ENCODE measurements around the gene ASCL2.

The ASCL2 gene

DNA sequence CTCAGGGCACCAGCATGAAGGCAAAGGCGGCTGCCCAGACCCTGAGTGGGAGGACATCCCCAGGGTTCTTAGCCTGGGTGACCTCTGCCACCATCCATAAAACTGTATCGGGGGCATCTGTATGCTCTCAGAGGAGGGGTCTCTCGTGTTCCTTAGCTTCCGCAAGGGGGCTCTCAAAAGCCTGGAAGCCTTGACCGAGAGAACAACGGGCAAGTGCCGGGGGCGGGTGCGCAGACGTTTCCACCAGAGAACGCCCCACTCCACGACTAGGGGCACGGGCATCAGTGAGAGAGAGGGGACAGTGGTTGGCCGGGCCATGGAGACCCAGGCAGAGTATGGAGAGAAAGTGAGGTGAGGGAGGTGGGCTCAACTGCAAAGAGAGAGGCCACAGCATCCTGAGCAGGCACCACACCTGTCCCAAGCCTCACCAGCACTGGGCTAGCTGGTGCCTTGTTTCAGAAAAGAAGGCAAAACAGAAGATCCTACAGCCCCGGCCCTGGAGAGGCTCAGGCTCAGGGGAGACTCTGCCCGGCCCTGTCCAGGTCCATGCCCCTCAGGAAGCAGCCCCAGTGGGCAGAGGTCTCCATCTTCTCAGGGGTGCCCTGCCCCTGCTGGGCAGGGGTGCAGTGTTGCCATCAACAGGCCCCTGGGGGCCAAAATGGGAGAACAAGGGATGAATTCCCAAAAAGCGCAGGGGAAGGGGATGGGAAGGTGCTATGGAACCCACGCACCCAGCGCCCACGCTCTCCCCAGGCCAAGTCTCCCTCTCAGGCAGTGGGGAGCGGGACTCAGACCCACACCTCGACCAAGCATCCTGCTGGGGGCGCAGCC lies 37.3 kb upstream of the ASCL2 start:
- FAIRE-seq, result no peak

DNA sequence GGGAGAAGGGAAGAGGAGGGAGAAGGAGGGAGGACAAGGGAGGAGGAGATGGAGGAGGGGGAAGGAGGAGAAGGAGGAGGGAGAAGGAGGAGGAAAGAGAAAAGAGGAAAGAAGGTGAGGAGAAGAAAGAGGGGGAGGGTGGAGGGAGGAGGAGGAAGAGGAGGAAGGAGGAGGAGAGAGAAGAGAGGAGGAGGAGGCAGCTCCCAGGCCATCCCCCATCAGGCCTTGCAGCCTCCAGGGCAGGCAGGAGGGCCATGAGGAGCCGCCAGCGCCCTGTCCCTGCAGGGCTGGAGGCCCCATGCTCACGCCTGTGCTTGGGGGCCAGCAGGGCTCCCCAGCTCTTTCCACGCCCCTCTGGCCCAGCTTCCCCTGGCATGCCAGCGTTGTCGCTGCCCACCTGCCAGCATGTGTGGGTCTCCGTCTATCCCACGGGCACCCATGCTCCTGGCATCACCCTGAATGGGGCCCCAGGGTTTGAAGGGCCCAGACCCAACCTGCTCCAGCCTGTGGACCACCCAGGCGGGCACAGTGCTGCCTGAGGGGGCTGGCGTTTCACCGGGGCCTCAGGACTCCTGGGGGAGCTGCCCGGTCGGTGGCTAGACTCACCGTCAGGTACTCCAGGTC lies 36.6 kb upstream of the ASCL2 start:
- FAIRE-seq, result no peak

DNA sequence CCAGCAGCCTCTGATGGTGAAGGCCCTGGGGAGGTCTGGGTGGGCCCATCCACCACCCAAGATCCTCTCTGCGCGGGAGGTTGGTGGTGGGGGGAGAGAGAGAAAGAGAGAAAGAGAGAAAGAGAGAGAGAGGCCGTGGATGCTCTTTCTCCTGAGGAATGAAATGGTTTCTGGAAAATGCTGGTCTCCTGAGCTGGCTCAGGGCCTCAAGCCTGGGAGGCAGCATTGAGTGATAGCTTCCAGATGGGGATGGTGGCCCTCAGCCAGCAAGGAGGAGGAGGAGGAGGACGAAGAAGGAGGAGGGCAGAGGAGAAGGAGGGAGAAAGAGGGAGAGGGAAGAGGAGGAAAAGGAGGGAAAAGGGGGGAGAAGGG lies 36.0 kb upstream of the ASCL2 start:
- no peak for FAIRE-seq

DNA sequence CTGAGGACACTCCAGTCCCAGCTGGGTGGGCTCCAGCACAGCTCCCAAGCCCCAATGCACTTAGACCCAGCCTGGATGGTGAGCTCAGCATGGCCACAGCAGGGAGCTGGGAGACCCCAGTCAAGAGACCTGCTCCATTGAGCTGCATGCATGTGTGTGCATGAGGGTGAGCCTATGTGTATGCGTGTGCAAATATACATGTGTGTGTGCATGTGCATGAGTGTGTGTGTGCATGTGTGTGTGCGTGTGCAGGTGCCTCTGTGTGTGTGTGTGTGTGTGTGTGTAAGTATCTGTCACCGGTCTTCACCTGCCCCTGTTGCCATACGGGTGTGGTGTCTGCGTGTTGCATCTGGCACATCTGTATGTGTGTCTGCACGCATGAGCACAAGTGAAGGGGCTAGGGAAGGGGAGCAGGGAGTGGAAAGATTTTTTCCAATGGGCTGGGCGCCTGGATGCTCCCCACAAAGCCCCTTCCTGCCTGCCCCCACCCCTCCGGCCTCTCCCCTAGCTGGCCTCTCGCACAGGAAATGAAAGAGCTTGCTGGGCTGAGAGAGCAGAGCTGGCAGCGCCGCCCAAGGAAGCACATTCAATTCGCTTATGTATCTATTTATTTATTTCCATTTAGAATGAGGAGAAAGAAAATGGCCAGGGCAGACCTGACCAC lies 35.5 kb upstream of the ASCL2 start:
- no peak for FAIRE-seq

DNA sequence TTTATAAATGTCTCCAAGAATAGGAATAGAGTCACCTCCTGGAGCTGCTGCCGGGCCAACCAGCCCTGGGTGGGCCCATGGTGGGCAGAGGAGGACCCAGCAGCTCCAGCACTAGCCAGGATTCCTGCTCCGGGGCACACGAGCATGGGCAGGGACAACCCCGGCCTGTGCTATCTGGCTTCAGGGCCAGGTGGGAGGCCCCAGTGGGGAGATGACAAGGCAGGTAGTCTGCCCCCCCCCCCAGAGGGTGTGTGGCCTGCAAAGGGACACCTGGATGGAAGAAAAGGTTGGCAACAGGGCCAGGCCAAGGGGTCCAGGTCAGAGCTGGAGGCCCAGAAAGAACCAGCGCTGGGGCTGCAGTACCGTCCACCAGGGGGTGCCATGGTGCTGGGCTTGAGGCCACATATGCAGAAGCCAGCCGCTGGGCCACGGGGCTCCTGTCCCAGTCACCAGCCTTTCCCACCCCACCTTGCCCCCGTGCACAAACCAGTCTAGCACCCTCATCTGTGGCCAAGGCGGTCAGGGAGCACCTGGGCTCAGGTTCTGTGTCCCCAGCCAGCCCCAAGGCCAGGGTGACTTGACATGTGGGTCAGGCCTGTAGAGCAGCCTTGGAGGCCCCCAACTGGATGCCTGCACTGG lies 34.9 kb upstream of the ASCL2 start:
- FAIRE-seq, result no peak

DNA sequence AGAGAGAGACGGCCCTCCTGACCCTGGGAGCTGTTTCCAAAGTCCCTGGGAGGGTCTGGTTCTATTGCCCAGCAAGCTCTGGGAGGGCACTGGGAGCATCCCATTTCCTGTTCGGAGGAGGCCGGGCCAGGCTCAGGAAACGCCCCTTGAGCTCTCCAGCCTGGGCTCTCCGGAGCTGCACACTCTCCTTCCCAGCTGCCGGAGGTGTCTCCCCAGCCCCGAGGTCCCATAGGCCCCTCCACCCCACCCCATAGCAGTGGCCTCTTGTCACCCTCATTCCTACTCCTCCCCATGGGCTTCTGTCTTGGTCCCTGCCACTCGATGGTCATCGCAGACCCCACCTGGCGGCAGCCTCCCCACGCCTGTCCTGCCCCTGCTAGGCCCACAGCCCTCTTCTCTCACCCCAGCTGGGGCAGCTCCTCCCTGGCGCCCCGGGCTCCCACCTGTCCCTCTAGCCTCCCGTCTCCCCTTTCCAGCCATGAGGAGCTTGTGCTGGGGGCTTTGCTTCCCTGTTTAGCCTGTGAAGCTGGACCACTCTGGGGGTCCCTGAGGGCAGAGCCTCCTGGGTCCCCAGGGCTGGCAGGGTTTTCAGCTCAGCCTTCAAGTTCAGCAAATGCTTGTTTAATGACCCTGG lies 34.2 kb upstream of the ASCL2 start:
- no peak for FAIRE-seq

DNA sequence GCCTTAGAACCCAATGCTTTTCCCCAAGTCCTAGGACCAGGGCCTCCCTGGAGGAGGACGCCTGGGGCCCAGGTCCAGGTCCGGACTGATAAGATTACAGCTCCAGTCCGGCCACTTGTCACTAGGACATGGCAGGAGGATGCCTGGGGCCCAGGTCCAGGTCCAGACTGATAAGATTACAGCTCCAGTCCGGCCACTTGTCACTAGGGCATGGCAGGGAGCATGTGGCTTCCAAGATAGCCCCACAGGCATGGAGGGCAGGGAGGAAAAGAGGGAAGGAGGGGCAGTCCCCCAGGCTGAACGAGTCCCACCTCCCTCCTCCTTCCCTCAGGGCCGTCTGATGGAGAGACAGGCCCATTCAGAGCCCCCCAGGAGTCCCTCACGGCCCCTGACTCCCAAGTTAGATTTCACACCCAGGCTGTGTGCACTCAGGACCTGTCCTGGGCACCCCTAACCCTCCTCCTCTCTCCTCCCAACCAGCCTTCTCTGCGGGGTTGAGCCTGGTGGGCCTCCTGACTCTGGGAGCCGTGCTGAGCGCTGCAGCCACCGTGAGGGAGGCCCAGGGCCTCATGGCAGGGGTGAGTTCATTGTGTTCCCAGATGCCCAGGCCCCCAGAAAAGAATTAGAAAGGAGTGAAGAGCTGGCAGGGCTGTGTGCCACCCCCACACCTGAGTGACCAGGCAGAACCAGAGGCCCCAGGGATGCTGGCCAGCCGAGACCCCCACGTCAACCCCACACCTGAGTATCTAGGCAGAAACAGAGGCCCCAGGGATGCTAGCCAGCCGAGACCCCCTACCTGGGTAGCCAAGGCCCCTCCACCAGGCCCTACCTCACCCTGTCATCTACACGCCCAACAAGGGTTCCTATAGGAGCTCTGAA lies 33.5 kb upstream of the ASCL2 start:
- no peak for FAIRE-seq

DNA sequence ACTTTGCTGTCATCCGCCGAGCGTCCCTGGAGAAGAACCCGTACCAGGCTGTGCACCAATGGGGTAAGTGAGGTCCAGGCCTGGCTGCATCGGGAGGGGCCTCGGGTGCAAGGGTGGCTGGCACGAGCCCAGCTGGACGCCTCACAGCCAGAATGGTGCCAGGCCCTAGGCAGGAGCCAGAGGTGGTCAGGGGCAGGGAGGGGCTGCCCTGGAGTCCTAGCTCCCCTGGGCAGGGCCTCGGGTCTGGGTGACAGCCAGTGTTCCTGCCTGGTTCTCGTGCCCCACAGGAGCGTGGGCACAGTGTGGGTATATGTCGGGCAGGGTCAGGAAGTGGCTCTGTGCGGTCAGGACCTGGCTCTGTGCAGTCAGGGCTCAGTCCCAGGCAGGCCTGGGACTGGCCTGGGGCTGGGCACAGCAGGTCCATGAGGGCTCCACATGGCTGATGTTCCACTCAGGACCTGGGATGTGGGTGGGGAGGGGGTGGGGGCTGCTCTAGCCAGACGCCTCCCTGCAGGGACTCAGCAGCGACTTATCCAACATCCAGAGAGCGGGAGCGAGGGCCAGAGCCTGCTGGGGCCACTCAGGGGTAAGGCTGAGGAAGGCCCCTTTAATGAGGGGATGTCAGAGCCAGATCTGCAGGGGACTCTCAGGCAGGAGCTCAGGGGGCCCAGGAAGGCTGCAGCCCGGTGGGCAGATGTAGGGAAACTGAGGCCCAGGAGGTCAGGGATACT lies 32.7 kb upstream of the ASCL2 start:
- FAIRE-seq, result no peak

DNA sequence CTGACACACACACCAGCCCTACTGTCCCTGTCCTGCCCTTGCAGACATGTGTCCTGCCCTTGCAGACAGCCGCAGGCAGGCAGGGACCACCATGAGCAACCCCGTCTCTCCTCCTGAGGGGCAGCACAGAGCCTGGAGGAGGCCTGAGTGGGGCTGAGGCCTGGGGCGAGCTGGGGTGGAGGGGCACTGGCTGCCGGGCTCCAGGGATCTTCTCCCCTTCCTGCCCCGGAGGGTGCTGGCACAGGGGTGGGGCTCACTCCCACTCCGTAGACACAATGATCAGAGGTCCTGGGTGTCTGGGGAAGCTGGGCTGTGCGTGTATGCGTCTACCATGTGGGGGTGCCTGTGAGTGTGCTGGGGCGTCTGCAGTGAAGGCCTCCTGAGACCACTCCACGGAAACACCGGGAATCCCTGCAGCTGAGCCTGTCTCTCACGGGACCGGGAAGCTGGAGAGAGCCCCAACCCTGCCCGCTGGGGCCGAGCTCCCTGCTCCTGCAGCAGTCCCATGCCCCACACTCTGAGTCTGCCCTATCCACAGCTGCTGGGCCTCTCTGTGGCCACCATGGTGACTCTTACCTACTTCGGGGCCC lies 32.0 kb upstream of the ASCL2 start:
- FAIRE-seq, result no peak

DNA sequence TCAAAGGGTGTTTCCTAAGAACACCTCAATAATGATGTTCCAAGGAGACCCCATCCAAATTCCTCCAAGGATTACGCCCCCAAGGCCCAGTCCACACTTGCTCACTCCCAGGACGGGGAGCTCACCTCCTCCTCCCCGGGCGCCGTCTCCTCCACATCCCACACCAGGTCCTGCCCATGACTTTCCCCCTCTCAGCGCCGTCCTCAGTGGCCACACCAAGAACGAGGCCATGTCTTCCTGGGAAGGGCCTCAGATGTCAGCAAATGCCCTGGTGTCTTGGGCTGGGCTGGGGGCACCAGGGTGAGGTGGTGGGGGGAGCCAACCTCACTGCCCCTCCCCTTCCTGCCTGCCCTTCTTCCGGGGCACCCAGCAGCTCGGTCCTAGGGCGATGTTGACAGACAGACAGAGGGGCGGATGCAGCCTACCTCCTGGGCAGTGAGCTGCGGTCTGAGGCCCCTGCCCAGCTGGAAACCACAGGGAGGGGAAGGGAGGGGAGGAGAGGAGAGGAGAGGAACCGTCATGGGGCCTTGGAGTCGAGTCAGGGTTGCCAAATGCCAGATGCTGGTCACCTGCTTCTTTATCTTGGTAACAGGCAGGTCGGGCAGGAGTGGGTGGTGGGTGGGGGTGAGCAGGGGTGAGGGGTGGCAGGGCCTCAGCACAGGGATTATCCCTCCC lies 31.4 kb upstream of the ASCL2 start, which contains the start of the genes C11orf21 and TSPAN32:
Gene C11orf21, minus strand, starts transcription at position 288 of the 675 bp plus-strand sequence. Its CDS starts 110 bp downstream, at position 178.
Gene TSPAN32, plus strand, starts transcription at position 383 of the 675 bp plus-strand sequence. Its CDS starts 137 bp downstream, at position 520.
- no peak for FAIRE-seq

DNA sequence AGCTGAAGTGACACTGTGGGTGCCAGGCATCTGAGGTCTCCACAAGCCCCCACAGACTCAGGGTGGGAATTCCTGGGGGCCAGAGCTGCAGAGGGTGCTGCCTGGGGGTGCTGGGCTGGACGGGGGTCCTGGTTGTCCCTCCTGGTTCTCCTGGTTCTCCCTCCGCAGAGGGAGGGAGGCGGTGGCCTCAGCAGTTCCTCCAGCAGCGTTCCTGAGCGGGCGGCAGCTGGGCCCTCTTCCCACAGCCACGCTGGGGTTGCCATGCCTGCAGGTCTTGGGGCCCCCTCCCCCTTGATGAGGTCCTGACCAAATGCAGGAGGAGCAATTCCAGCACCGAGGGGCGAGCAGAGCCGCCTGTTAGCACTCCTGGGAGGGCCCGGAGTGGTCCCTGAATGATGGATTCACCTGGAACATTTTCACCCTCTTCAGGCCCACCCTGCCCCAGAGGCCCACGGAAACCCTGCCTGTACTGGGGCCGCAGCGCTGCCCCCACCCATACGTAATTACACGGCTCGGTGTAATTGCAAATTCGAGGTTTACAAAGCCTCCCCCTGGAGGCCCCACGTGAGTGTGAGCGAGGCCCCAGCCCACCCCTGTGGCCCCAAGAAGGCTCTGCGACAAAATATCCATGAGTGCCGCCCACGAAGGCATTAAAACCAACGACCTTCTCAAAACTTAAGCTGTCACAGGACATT lies 30.7 kb upstream of the ASCL2 start:
- no peak for FAIRE-seq

DNA sequence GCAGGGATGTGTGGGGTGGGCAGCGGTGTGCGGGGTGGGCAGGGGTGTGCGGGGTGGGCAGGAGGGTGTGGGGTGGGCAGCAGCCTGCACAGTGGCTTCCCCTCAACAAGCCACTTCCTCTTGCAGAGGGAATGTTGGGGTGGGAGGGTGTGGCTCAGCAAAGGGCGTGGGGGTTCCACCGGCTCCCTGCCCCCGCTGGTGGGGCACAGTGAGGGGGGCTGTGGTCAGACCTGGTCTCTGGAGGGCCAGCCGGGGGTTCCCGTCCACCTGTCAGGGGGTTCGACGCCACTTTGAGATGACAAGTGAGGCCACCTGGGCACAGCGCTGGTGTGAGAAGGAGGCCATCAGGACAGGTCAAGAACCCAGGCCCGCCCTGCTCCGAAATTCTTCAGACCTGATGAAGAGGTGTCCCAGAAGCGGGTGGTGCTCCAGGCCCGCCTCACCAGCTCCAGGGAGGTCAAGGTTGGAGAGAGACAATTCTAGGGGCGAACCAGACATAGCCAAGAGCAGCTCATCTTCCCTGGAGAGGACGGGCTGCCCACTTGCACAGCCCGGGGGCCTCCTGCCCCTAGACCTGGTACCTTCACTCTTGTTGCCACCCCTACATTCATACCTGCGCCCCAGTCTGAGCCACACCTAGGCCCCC lies 30.0 kb upstream of the ASCL2 start:
- FAIRE-seq, result no peak

DNA sequence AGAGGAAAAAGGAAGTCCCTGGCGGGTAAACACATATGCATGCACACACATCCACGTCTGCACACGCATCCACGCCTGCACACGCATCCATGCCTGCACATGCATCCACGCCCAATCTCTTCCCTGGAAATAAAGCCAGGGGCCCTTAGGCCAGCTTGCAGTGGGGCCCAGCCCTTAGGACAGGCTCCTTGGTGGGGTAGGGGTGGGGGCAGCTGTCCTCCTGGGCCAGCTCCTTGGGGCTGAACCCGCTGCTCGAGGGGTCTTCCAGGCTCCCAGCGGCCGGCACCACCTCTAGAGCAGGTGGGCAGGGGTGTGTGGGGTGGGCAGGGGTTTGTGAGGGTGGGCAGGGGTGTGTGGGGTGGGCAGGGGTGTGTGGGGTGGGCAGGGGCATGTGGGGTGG lies 29.4 kb upstream of the ASCL2 start:
- no peak for FAIRE-seq

DNA sequence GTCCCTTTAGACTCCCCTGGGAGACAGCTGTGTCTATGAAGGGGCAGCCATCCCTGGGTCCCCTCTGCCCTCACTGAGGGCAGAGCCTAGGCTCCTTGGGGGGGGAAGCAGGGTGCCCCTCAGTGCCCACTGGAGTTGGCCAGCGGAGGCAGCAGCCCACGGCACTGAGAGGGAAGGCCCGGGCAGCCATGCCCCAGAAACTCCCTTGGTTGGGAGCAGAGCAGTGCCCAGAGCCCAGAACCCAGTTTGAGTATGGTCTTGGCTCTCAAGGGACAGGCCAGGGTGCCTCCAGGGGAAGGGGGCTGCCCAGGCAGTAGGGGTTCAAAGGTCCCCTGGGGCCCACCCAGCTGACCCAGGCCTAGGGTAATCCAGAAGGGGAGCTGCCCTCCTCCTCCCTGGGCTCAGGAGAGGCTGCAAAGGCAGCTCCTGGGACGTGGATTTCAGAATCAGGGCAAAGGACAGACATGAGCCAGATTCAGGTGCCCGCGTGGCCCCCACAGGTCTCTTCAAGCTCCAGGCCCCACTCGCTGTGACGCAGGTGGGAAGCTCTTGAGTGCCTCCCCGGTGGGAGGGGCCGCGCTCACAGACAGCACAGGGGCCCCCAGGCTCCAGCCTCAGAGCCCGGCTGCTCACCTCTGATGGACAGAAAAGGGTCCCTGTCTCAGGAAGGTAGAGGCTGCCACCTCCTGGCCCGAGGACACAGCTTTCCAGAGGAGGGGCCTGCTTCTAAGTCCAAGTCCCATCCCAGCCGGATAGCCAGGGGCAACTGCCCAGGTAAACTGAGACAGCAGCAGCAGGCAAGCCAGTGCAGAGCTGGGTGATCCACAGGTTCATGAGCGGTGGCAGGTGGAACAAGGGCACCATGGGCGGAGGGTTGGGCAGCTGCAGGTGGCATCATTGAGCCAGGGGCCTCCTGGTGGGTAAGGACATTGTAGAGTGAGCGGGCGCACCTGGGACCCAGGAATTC lies 28.7 kb upstream of the ASCL2 start:
- FAIRE-seq, result no peak

DNA sequence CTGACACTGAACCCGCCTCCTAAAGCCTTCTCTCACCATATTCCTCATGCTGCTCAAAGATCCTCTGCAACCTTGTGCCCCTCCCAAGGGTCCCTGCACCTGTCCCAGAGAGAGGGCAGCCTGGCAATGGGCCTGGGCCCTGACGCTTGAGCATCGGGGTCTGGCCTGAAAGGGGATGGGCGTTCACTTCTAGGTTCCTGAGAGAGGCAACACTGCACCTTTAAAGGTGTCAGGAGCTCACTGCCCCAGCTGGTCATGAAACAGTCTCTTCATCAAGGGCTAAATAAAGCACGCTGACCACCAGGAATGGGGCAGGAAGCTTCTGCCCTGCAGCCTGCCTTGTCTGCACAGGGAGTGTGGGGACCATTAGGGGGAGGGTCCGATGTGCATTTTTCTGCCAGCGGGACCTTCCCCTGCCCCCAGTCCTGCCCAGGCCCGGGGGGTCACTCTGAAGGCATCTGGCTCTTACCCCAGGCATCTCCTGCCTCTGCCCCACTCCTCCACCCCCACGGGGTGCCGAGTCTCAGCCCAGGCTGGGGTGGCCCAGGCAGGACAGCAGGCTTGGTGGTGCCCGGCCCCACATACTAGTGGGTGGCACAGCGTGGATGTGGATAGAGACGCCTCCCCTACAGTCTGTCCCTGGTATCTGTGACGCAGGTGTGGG lies 27.9 kb upstream of the ASCL2 start:
- FAIRE-seq, result no peak

DNA sequence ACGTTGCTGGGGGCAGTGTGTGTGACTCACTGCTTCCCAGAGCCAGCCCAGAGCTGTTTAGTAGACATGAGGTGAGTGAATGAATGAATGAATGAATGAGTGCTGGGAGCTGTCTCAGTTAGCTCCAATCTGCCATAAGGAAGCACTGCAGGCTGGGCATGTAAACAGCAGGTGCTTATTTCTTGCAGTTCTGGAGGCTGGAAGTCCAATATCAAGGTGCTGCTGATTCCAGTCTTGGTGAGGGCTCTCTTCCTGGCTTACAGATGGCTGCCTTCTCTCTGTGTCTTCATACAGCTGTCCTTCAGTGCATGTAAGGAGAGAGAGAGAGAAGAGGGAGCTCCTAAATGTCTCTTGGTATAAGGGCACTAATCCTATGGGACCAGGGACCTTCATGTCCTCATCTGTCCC lies 27.2 kb upstream of the ASCL2 start:
- FAIRE-seq, result no peak
